Lower leg skin (tissue), 3 donors: ENCODE data around the gene IL1RAPL1.

Source experiments
- CTCF ChIP-seq, 3 donors: fragments of 450-650 bp; IDR thresholded peaks; one replicate each; pipeline ENCODE4 v1.5.1; 2016; ENCODE audit warnings: antibody characterized with exemption in 3 of 3, mild to moderate bottlenecking in 3 of 3, moderate library complexity in 2 of 3
- POLR2A ChIP-seq, 2 donors: fragments of 450-650 bp; IDR thresholded peaks; one replicate each; pipeline ENCODE4 v1.6.1; 2016 to 2017; ENCODE audit warnings: antibody characterized with exemption in 2 of 2, mild to moderate bottlenecking in 1 of 2, moderate library complexity in 1 of 2

- TF ChIP-seq POLR2A (IDR thresholded peaks at IDR 0.05): no peak
- no peak for TF ChIP-seq CTCF (IDR thresholded peaks at IDR 0.05)
These were observed 646.4 kb downstream of the IL1RAPL1 start for GRCh38 chrX:29233592-29234183.
